Right lobe of liver (tissue), 4 donors: ENCODE data around the gene FER.

Experiments used
- POLR2A ChIP-seq: fragments of 450-650 bp; IDR thresholded peaks from one replicate; pipeline ENCODE4 v1.6.1; 2017; ENCODE audit warnings: antibody characterized with exemption, mild to moderate bottlenecking
- TF ChIP-seq, protein P1 (sequence below), 4 donors: fragments of 200-600 bp in 3 of 4; fragments of 450-650 bp in 1 of 4; IDR thresholded peaks; one replicate each; pipeline versions ENCODE4 v1.5.1 to v1.8.0; 2016 to 2022; ENCODE audit warnings: antibody characterized with exemption in 4 of 4, mild to moderate bottlenecking in 2 of 4
- donor health status: DM: no; HTN: no; CAD: no.
- donor health status: DM: no; HTN: no; CAD: no.
- donor health status: DM: no; HTN: yes; CAD: no.

DNA sequence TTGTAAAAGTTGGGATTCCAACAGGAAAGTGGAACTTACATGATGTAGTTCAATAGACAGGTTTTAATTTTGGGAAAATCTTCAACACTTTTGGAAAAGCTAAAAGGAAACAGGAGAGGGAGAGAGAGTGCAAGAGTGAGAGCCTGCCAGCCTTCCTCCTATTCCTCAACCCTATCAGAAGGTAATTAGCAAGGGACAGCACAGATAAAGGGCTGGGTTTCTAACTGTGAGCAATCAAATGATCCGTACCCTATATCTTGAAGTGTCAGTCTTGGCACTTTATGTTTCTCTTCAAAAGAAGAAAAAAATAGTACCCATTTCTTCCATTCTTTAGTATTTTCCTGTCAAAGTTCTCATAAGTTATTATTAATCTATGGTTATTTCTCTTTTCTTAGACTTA lies 79.4 kb downstream of the FER start:
- TF ChIP-seq, protein P1, sequence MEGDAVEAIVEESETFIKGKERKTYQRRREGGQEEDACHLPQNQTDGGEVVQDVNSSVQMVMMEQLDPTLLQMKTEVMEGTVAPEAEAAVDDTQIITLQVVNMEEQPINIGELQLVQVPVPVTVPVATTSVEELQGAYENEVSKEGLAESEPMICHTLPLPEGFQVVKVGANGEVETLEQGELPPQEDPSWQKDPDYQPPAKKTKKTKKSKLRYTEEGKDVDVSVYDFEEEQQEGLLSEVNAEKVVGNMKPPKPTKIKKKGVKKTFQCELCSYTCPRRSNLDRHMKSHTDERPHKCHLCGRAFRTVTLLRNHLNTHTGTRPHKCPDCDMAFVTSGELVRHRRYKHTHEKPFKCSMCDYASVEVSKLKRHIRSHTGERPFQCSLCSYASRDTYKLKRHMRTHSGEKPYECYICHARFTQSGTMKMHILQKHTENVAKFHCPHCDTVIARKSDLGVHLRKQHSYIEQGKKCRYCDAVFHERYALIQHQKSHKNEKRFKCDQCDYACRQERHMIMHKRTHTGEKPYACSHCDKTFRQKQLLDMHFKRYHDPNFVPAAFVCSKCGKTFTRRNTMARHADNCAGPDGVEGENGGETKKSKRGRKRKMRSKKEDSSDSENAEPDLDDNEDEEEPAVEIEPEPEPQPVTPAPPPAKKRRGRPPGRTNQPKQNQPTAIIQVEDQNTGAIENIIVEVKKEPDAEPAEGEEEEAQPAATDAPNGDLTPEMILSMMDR (IDR thresholded peaks at IDR 0.05) = no peak
- TF ChIP-seq POLR2A = no peak
